NCI-H510A (cell line): ENCODE measurements around the gene ZNF787.
"Not testable (repeated sequence)": the region's sequence is repeated elsewhere in the genome, so short reads cannot be mapped to it uniquely, and the experiment has no call there.

Experiments used
- DNase-seq: peaks from one replicate; lab custom pipeline; 2025; lab: John Stamatoyannopoulos, UW

The ZNF787 gene

GRCh38 chr19:56105090-56105701 is 15.9 kb downstream of the ZNF787 start:
- peak; percentile 31 for DNase-seq

- DNase-seq: no peak
Observed at GRCh38 chr19:56104423-56104822, 16.7 kb downstream of the ZNF787 start.

DNA sequence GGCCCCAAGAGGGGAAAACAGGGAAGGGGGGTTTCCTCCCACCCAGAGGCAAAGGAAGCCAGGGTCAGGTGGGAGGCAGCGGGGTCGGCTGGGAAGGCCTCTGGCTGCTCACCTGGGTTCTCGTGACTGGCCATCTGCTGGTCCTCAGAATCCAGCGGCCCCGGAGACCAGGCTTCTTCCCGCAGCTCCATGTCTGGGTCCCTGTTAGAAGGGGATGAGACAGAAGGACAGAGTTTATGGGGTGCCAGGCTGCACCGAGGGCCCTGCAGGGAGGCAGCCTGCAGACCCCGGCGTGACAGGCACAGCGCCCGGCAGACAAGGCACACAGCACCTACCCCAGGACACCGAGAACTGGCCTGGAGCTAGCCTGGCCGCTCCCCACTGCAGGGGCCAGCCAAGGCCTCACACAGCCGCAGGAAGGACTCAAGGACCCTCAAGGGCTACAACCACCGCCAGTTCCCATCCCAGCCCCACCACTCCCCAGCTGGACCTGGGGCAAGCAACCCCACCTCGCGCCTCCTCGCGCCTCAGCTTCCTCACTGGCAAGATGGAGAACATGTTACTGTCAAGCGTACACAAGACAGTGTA is 18.0 kb downstream of the ZNF787 start:
- no peak for DNase-seq

- no peak for DNase-seq
Observed at GRCh38 chr19:56101746-56102535, 19.2 kb downstream of the ZNF787 start.

DNA sequence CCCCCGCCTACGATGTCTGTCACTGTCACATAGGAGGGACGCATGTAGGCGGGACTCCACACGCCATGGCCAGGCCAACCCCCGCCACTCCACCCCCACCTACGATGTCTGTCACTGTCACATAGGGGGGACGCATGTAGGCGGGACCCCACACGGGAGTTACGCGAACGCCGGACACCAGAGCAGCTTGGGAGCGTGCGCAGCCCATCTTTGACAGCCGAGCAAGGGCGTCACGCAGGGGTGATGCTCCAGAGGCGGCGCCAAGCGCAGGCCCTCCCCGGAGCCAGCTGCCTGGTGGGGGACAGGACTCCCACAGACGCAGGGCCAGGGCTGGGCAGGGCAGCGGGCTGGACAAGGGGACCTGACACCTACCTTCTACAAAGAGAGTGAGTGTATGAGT is 20.0 kb downstream of the ZNF787 start:
- DNase-seq: no peak

GRCh38 chr19:56099638-56100539 is 21.2 kb downstream of the ZNF787 start:
- DNase-seq: no peak

GRCh38 chr19:56098731-56099568 is 22.1 kb downstream of the ZNF787 start:
- no peak for DNase-seq

GRCh38 chr19:56098237-56098636 is 22.9 kb downstream of the ZNF787 start:
- DNase-seq: not testable (repeated sequence)

GRCh38 chr19:56097776-56098175 is 23.3 kb downstream of the ZNF787 start:
- no peak for DNase-seq

GRCh38 chr19:56097306-56097705 is 23.8 kb downstream of the ZNF787 start:
- no peak for DNase-seq

- no peak for DNase-seq
Observed at GRCh38 chr19:56096665-56097064, 24.4 kb downstream of the ZNF787 start.

DNA sequence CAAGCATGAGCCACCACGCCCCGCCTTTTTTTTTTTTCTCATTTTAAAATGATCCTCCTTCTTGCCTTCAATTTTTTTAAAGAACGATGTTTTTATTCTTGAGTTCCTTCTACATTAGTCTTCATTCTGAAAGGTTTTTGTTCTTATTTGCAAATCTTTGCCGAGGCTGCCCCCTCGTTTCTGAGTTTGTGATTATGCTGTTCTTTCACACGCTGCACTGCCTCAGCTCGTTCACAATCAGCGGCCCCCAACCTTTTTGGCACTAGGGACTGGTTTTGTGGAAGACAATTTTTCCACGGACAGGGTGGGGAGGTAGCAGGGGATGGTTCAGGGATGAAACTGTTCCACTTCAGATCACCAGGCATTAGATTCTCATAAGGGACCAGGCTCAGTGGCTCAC is 26.6 kb downstream of the ZNF787 start:
- DNase-seq: no peak

GRCh38 chr19:56092685-56093631 is 28.1 kb downstream of the ZNF787 start:
- DNase-seq: no peak

DNA sequence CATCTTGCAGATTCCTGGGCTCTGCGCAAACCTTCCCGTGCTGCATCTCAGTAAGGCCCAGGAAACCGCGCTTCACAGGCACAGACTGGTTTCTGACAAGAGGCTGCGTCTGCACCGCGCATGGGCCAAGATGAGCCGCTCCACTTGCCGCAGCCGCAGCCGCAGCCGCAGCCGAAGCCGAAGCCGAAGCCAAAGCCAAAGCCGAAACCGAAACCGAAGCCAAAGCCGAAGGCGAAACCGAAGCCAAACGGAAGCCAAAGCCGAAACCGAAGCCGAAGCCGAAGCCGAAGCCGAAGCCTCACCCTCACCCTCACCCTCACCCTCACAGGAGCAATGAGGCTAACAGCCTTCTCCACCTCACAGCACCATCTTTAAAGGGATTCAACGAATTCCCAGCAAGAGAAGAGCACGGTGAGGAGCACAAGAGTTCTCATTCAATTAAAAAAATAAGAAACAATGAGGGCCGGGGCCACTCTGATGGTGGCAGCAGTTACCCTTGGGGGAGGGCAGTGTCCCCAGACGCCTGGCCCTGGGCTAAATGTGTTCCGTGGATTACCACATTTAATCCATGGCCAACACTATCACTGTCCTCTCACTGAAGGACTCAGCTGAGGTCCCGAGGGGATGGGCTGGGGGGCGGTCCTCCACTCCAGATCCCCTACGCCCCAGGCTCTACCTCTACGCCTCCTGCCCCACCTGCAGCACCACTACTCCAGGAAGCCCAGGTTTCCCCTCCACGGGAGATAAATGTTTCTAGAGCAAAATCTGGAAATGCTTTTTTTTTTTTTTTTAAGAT is 29.1 kb downstream of the ZNF787 start:
- peak; percentile 37 for DNase-seq

DNA sequence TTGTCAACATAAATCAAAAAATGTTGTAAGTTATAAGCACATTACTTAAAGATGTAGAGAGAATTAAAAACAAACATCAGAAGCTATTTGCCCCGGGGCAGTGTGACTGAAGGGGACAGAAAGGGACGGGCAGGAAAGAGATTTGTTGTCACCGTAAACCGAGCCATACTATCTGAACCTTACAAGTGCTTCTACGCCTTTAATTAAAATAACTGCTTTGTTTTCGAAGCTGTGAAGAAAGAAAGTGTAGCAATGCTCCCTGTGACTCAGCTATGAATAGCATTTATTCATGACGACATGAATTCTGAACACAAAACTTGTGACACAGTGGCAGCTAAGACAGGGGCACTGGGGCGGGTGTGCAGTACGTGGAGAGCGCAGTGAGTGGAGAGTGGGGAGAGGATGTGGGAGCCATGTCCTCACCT is 30.0 kb downstream of the ZNF787 start:
- DNase-seq: no peak

GRCh38 chr19:56089344-56089743 is 31.8 kb downstream of the ZNF787 start:
- DNase-seq: no peak

GRCh38 chr19:56088497-56089215 is 32.4 kb downstream of the ZNF787 start:
- no peak for DNase-seq

DNA sequence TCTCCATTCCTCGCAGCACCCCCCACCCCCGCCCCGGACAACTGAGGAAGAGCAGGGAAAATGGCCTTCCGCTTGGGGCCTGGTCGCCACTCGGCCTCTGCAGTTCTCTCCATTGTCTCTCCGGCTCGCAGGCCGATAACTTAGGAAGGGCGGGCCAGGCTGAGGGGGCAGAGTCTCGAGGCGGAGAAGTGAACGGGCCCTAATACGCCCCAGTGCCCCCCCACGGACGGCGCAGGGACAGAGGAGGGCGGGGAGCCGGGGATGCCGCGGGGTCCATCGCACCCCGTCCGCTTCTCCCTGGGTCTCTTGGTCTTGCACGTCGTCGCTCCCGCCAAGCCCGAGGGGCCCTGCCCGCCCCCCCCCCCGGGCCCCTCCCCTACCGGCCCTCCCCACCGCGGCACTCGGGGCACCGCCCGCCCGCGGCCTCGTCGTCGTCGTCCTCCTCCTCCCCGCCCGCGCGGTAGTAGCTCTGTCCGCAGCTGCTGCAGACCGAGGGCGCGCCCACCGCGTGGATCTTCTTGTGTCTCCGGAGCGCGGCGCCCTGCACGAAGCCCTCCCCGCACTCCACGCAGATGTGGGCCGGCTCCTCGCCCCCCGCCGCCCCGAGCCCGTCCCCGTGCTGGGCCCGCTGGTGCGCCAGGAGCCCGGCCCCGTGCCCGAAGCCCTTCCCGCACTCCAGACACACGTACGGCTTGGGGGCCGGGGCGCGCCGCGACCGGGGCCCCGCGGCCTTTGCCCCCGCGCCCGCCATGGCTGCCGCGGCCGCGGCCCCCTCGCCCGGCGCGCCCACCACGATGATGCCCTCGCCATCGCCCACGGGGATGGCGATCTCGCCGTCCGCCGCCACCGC is 33.2 kb downstream of the ZNF787 start:
- DNase-seq: no peak
